Naive B cell (primary cell): ENCODE data around the gene ZC3H7A. TPM values are rescaled to one million over a fixed set of nuclear protein-coding genes. Genes with fewer than 3 reads are reported as not detected.

Experiments
- ATAC-seq, 2 donors: fragments of 150-1000 bp; cut with Tn5 transposase; 2 replicates each; pipeline ENCODE4 v1.10.0; 2021; ENCODE audit warnings: low read depth in 2 of 2, mild to moderate bottlenecking in 2 of 2, moderate library complexity in 2 of 2
- DNase-seq: peaks from one replicate; pipeline ENCODE4 v3.0.0; 2022
- H3K27ac Mint-ChIP-seq, 6 donors: one replicate each; pipeline ENCODE4 v1.8.0; 2020 to 2022; ENCODE audit warnings: mild to moderate bottlenecking in 6 of 6, mixed read lengths in 6 of 6, moderate library complexity in 5 of 6, inconsistent platforms in 2 of 6
- H3K27me3 Mint-ChIP-seq, 3 donors: one replicate each; pipeline ENCODE4 v1.8.0; 2021 to 2022; ENCODE audit warnings: mixed read lengths in 3 of 3, mild to moderate bottlenecking in 1 of 3
- H3K36me3 Mint-ChIP-seq, 2 donors: one replicate each; pipeline ENCODE4 v1.8.0; 2020 to 2022; ENCODE audit warnings: mixed read lengths in 2 of 2, inconsistent platforms in 1 of 2, mild to moderate bottlenecking in 1 of 2
- H3K4me1 Mint-ChIP-seq, 3 donors: one replicate each; pipeline ENCODE4 v1.8.0; 2020 to 2022; ENCODE audit warnings: mixed read lengths in 3 of 3, inconsistent platforms in 1 of 3, mild to moderate bottlenecking in 1 of 3, moderate library complexity in 1 of 3
- H3K4me3 Mint-ChIP-seq, 8 donors: one replicate each; pipeline ENCODE4 v1.8.0; 2020 to 2022; ENCODE audit warnings: mild to moderate bottlenecking in 8 of 8, mixed read lengths in 8 of 8, moderate library complexity in 8 of 8, inconsistent platforms in 2 of 8
- H3K9me3 Mint-ChIP-seq, 7 donors: one replicate each; pipeline ENCODE4 v1.8.0; 2020 to 2022; ENCODE audit warnings: mixed read lengths in 7 of 7, mild to moderate bottlenecking in 5 of 7, inconsistent platforms in 2 of 7, moderate library complexity in 1 of 7
- polyA plus RNA-seq, 6 donors: library from polyadenylated mRNA; unstranded; fragments of 300-500 nt; fragmentation: Illumina TruSeq; gene quantifications; one replicate each; pipeline ENCODE4 v1.2.3, GENCODE V29; 2021; ENCODE audit warnings: low read depth in 6 of 6

Gene ZC3H7A
- polyA plus RNA-seq, 6 donors from 2014 or later, result 20.7 to 38.4 (median 32.0) TPM

GRCh38 chr16:11716336-11716735 lies 80.7 kb downstream of the ZC3H7A start:
- no peaks in the 10 kb centered on the region for H3K9me3 Mint-ChIP-seq
- no peak for ATAC-seq
- no peak for DNase-seq
- peaks cover 8 to 9% of the 10 kb centered on the region in 2 donors for H3K36me3 Mint-ChIP-seq
- peak overlapping the region in 1 of 6 donors; percentile 47 for H3K27ac Mint-ChIP-seq
- H3K4me3 Mint-ChIP-seq, result no peak overlapping the region
- peaks cover 11 to 23% (median 14%) of the 10 kb centered on the region in 3 donors for H3K4me1 Mint-ChIP-seq
- no peaks in the 10 kb centered on the region for H3K27me3 Mint-ChIP-seq

- no peak overlapping the region for H3K27ac Mint-ChIP-seq
- no peak overlapping the region for H3K4me3 Mint-ChIP-seq
- ATAC-seq (no peak), DNase-seq (no peak)
- no peaks in the 10 kb centered on the region for H3K9me3 Mint-ChIP-seq
- H3K4me1 Mint-ChIP-seq, result peaks cover 11 to 30% (median 16%) of the 10 kb centered on the region in 3 donors
- H3K36me3 Mint-ChIP-seq, result peaks cover 8 to 9% of the 10 kb centered on the region in 2 donors
- no peaks in the 10 kb centered on the region for H3K27me3 Mint-ChIP-seq
Observed at GRCh38 chr16:11715246-11715947, 81.7 kb downstream of the ZC3H7A start.

GRCh38 chr16:11712122-11712521 lies 84.9 kb downstream of the ZC3H7A start:
- Mint-ChIP-seq H3K4me3 (no peak overlapping the region), H3K4me1 (peaks cover 4 to 21% (median 20%) of the 10 kb centered on the region in 3 donors), H3K27ac (peak overlapping the region in 3 of 6 donors; percentile 57 to 87 (median 62)), H3K36me3 (no peaks in the 10 kb centered on the region), H3K27me3 (no peaks in the 10 kb centered on the region), H3K9me3 (no peaks in the 10 kb centered on the region)
- ATAC-seq (no peak), DNase-seq (no peak)

GRCh38 chr16:11711662-11712061 lies 85.4 kb downstream of the ZC3H7A start:
- Mint-ChIP-seq H3K36me3 (peaks cover 0 to 2% of the 10 kb centered on the region in 2 donors), H3K27ac (no peak overlapping the region), H3K27me3 (no peaks in the 10 kb centered on the region), H3K4me3 (no peak overlapping the region), H3K4me1 (peaks cover 4 to 22% (median 20%) of the 10 kb centered on the region in 3 donors), H3K9me3 (no peaks in the 10 kb centered on the region)
- DNase-seq (no peak), ATAC-seq (no peak)

GRCh38 chr16:11708421-11708820 lies 88.6 kb downstream of the ZC3H7A start:
- no peaks in the 10 kb centered on the region for H3K9me3 Mint-ChIP-seq
- H3K4me1 Mint-ChIP-seq, result peaks cover 7 to 18% (median 12%) of the 10 kb centered on the region in 3 donors
- ATAC-seq (no peak), DNase-seq (no peak)
- H3K36me3 Mint-ChIP-seq, result peaks cover 6 to 7% of the 10 kb centered on the region in 2 donors
- no peak overlapping the region for H3K27ac Mint-ChIP-seq
- H3K27me3 Mint-ChIP-seq, result no peaks in the 10 kb centered on the region
- no peak overlapping the region for H3K4me3 Mint-ChIP-seq

GRCh38 chr16:11707679-11708197 lies 89.3 kb downstream of the ZC3H7A start:
- Mint-ChIP-seq H3K27ac (no peak overlapping the region), H3K4me3 (no peak overlapping the region), H3K9me3 (no peaks in the 10 kb centered on the region), H3K4me1 (peaks cover 7 to 18% (median 12%) of the 10 kb centered on the region in 3 donors), H3K36me3 (peaks cover 6 to 7% of the 10 kb centered on the region in 2 donors), H3K27me3 (no peaks in the 10 kb centered on the region)
- DNase-seq (no peak), ATAC-seq (no peak)

GRCh38 chr16:11706180-11706742 lies 90.8 kb downstream of the ZC3H7A start:
- Mint-ChIP-seq H3K9me3 (no peaks in the 10 kb centered on the region), H3K27me3 (no peaks in the 10 kb centered on the region), H3K4me1 (peaks cover 3 to 18% (median 14%) of the 10 kb centered on the region in 3 donors), H3K4me3 (no peak overlapping the region), H3K27ac (peak overlapping the region in 2 of 6 donors; percentile 10 to 30), H3K36me3 (peaks cover 6 to 7% of the 10 kb centered on the region in 2 donors)
- DNase-seq (no peak), ATAC-seq (no peak)

GRCh38 chr16:11705311-11706025 lies 91.6 kb downstream of the ZC3H7A start:
- Mint-ChIP-seq H3K27me3 (no peaks in the 10 kb centered on the region), H3K9me3 (no peaks in the 10 kb centered on the region), H3K4me1 (peaks cover 3 to 17% (median 11%) of the 10 kb centered on the region in 3 donors), H3K36me3 (peaks cover 6 to 7% of the 10 kb centered on the region in 2 donors), H3K4me3 (no peak overlapping the region), H3K27ac (no peak overlapping the region)
- ATAC-seq (no peak), DNase-seq (no peak)

Other genes with a start within 250 kb of the ZC3H7A start
- 100 to 1,000 TPM; 275 to 379 (median 304) TPM for gene LITAF, start 210.3 kb downstream of the ZC3H7A start, polyA plus RNA-seq
- gene SNN, start 128.8 kb downstream of the ZC3H7A start, polyA plus RNA-seq, result 10 to 100 TPM; 53.0 to 82.7 (median 67.7) TPM
- gene TXNDC11, start 54.4 kb downstream of the ZC3H7A start, polyA plus RNA-seq, result 10 to 100 TPM; 34.6 to 65.6 (median 40.2) TPM
- gene RSL1D1, start 54.3 kb upstream of the ZC3H7A start, polyA plus RNA-seq, result 100 to 1,000 TPM in 5 of 6 donors, 10 to 100 TPM in 1; 69.7 to 240 (median 184) TPM
- 10 to 100 TPM; 35.4 to 65.5 (median 54.3) TPM for gene GSPT1, start 118.7 kb upstream of the ZC3H7A start, polyA plus RNA-seq
- gene NPIPB2, start 144.8 kb upstream of the ZC3H7A start, polyA plus RNA-seq, result 1 to 10 TPM in 4 of 6 donors, not detected in 2; 1.4 to 8.7 (median 6.1) TPM
- gene TNFRSF17, start 168.0 kb upstream of the ZC3H7A start, polyA plus RNA-seq, result 10 to 100 TPM; 24.0 to 75.8 (median 39.7) TPM
- 100 to 1,000 TPM in 5 of 6 donors, 10 to 100 TPM in 1; 96.0 to 209 (median 155) TPM for gene SNX29, start 179.5 kb upstream of the ZC3H7A start, polyA plus RNA-seq